HPDE6-E6E7 (cell line): ENCODE data around the gene FBXL15.

Experiments
- DNase-seq: peaks from one replicate; pipeline ENCODE4 v3.0.0; 2011; ENCODE audit warnings: missing footprints; ENCODE audit errors: extremely low spot score

Gene FBXL15

DNA sequence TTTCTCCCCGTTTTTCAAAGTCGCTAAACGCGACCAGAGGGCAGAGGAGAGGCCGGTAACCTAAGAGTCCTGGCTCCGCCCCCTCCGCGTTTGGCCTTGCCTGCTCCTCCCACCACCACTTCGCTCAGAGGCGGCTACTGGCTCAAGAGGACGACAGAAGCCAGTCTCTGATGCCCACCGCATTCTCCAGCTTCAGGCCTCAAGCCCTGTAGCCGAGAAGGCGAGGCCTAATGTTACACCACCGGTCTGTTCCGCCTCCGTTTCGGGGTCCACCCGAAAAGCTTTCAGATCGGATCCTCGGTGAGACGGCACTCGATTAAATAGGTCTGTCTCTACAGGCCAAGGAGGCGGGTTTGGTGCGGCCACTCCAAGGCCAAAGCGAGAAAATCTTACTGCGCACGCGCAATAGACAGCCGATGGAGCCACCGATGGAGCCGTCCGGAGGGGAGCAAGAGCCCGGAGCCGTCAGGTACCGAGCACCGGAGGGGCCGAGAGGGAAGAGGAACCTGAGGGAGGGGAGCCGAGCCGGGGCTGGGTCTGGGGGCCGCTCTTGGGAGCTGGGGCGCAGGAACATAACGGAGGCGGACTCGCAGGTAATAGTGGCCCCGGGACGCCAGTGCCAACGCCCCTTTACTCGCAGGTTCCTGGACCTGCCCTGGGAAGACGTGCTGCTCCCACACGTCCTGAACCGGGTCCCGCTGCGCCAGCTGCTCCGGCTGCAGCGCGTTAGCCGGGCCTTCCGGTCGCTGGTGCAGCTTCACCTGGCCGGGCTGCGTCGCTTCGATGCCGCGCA lies at the start of gene FBXL15:
FBXL15 (plus strand) TSS at position 123 of the 793 bp plus-strand sequence; CDS start at position 417, 294 bp downstream.
- DNase-seq, result peak; percentile 92

GRCh38 chr10:102371295-102371694 lies 49.3 kb upstream of the FBXL15 start:
- DNase-seq, result no peak

DNA sequence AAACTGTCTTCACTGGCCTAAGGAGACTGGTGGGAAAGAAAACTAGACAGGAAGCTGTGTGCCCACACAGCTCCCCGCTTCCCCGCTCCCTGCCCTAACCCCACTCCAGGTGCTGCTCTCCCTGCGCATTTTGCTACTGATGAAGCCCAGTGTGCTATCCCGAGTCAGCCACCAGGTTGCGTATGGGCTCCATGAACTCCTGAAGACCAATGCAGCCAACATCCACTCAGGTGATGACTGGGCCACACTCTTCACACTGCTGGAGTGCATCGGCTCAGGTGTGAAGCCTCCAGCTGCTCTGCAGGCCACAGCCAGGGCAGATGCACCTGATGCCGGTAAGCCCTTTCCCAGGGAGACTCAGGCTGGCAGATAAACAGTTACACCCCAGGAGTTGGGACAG lies 45.4 kb upstream of the FBXL15 start:
- DNase-seq, result no peak

DNA sequence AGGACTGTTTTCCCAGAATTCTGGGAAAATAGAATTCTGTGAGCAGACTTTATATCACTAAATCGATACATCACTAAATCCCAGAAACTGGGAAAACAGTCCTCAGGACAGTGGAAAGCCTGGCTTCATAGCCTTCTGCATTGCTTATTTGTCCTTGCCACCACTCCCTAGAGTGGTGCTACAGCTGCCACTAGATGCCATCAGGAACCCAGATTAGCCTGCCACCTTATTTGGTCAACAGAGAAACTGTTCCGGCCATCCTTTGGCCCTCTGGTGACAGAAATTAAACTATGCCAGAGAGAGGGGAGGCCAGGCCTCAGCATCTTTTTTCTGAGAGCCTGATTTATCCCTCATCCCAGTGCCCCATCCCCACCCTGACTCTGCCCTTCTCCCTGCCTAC lies 44.8 kb upstream of the FBXL15 start:
- DNase-seq, result no peak

- no peak for DNase-seq
Measured at GRCh38 chr10:102376901-102377300, 43.7 kb upstream of the FBXL15 start.

- no peak for DNase-seq
Measured at GRCh38 chr10:102379383-102379782, 41.3 kb upstream of the FBXL15 start.

GRCh38 chr10:102381983-102382382 lies 38.7 kb upstream of the FBXL15 start:
- no peak for DNase-seq

DNA sequence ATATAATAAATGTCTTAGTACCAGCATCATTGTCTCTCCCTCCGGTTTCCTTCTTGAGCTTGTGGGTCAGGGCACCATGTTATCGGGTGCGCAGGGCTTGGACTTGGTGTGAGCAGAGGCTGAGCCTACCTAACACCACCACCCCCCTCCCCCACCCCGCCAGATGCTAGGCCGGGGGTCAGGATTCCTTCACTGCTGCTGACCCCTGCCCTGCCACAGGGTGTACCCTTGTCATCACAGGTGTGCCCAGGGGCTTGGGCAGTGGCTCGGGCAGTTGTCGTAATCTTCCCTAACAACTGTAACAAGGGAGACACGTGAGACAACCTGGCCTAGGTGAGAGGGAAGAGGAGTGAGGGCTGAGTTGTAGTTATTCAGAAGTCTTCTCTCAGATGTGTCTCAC lies 37.8 kb upstream of the FBXL15 start:
- DNase-seq, result no peak

- DNase-seq, result no peak
Measured at GRCh38 chr10:102384053-102384452, 36.6 kb upstream of the FBXL15 start.

DNA sequence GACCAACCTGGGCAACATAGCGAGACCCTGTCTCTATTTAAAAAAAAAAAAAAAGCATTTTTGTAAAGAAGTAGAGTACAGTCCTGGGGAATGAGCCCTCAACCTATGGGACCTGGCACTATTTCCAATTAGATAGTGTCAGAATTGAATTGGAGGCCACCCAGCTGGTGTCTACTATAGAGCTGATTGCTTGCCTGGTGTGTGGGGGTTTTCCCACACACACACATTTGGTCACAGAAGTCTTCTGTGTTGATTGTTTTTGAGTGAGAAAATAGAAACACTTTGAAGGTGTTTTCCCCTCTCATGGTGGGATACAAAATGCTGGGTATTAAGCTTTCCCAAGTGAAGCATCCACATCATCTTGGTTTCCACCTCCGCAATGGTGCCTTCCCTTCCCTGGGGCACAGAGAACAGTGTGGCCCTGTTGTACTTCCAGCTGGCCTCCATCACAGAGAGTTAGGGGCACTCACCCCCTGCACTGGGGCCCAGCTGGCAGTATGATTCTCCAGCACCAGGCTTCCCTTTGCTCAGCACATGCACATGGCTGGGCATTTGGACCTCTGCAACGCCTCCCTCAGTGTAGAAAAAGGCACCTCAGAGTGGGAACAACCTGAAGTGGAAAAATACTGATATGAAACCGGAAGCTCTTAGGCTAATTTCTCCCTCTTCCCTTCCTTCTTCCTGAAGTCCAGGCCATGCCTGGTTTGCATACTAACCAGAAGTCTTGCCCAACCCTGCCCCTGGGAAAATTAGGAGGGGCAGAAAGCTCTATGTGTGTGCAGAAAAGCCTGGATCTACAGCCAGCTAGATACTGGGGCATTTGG lies 35.8 kb upstream of the FBXL15 start:
- DNase-seq, result no peak

DNA sequence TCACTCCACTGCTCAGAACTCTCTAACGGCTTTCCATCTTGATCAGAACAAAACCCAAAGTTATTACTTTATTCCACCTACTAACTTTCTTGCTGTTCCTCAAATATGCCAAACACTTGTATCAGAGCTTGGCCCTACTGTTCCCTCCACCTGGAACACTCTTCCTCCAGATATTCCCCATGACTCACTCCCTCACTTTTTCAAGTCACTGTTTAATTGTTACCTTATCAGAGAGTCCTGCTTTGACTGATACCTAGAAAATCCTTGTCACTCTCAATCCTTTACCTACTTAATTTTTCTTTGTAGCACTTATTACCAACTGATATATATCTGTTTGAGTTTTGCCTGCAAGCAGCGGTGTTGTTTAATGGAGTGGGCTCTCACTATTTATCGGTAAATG lies 30.7 kb upstream of the FBXL15 start:
- DNase-seq, result no peak

DNA sequence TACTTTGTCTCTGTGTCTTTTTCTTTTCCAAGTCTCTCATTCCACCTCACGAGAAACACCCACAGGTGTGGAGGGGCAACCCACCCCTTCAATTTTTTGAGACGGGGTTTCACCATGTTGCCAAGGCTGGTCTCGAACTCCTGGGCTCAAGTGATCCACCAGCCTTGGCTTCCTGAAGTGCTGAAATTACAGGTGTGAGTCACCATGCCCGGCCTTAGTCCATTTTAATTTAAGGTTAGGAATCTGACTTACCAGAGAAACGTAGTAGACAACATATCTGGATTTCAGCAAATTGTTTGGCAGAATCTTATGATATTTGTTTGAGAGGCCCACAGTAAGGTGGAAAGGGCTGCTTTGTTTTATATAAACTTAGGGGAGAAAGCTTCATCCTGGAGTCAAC lies 28.3 kb upstream of the FBXL15 start:
- DNase-seq, result no peak

GRCh38 chr10:102393411-102394078 lies 27.1 kb upstream of the FBXL15 start:
- no peak for DNase-seq

- DNase-seq, result peak; percentile 93
Measured at GRCh38 chr10:102394079-102394800, 26.4 kb upstream of the FBXL15 start.

DNA sequence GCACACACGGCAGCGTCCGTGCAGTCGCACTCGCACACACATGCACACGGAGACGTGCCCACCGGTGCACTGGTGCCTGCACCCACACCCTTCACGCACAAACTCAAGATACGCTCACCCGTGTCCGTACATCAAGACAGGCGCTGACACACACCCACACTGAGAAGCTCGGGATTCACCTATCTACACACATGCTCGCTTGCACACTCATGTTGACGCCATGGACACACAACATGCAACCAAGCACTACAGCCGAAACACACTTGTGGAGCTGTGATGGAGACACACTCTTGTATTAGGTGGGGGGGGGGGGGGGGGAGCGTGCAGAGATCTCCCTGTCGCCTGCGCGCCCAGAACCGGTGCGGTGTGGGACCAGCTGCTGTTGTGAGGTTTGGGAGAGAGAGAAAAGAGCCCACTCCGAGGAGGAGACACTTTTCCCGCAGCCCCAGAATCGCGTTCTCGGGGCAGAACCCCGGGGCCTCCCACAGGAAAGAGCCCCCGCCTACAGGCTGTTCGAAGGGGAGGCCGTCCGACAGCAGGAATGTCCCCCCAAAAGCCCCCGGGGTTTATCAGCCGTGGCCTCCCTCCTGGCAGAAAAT lies 25.7 kb upstream of the FBXL15 start:
- no peak for DNase-seq

GRCh38 chr10:102395400-102396316 lies 25.0 kb upstream of the FBXL15 start, which contains the start of gene NFKB2:
Gene NFKB2, plus strand, starts transcription at chr10:102395705. Its CDS starts 255 bp downstream, at chr10:102395960.
- peak; percentile 76 for DNase-seq

- DNase-seq, result no peak
Measured at GRCh38 chr10:102396317-102396650, 24.4 kb upstream of the FBXL15 start.

GRCh38 chr10:102396730-102397151 lies 23.9 kb upstream of the FBXL15 start:
- DNase-seq, result no peak

GRCh38 chr10:102397222-102398171 lies 23.1 kb upstream of the FBXL15 start:
- DNase-seq, result no peak
